Activated CD4-positive, alpha-beta T cell treated with anti-CD3 and anti-CD28 coated beads, Interleukin-2, Interleukin-6, amounts not matched to agents 100 ng/mL and 50 ng/mL, durations not matched to agents 16 hours and 8 hours (primary cell): ENCODE data around the gene PGAP3.

Source experiments
- DNase-seq: peaks from one replicate; pipeline ENCODE4 v3.0.0-alpha.2; 2020

PGAP3 gene

GRCh38 chr17:39659279-39660010 is 28.4 kb downstream of the PGAP3 start:
- DNase-seq: no peak

- no peak for DNase-seq
Observed at GRCh38 chr17:39658760-39659159, 29.1 kb downstream of the PGAP3 start.

GRCh38 chr17:39658346-39658745 is 29.5 kb downstream of the PGAP3 start:
- DNase-seq: no peak

DNA sequence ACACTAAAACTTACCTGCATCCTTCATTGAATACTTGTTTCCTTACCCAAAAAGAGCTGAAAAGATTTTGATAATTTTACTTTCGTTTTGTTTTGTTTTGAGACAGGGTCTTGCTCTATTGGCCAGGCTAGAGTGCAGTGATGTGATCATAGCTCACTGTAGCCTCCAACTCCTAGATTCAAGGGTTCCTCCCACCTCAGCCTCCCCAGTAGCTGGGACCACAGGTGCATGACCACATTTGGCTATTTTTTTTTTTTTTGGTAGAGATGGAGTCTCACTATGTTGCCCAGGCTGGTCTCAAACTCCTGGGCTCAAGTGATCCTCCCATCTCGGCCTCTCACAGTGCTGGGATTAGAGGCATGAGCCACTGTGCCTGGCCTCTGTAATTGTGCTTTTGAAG is 32.8 kb downstream of the PGAP3 start:
- no peak for DNase-seq

- DNase-seq: peak; percentile 88
Observed at GRCh38 chr17:39653662-39654331, 34.1 kb downstream of the PGAP3 start.

DNA sequence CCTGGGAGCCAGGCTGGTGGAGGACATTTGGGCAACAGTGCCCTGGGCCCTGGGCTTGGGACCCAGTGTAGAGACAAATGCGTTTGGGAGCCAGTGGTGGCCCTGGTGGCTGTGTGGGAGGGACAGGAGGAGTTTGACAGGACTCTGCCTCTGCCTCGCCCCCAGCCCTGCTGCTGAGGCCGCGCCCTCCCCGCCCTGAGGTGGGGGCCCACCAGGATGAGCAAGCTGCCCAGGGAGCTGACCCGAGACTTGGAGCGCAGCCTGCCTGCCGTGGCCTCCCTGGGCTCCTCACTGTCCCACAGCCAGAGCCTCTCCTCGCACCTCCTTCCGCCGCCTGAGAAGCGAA is 34.6 kb downstream of the PGAP3 start:
- DNase-seq: no peak

GRCh38 chr17:39652587-39653315 is 35.1 kb downstream of the PGAP3 start:
- no peak for DNase-seq

DNA sequence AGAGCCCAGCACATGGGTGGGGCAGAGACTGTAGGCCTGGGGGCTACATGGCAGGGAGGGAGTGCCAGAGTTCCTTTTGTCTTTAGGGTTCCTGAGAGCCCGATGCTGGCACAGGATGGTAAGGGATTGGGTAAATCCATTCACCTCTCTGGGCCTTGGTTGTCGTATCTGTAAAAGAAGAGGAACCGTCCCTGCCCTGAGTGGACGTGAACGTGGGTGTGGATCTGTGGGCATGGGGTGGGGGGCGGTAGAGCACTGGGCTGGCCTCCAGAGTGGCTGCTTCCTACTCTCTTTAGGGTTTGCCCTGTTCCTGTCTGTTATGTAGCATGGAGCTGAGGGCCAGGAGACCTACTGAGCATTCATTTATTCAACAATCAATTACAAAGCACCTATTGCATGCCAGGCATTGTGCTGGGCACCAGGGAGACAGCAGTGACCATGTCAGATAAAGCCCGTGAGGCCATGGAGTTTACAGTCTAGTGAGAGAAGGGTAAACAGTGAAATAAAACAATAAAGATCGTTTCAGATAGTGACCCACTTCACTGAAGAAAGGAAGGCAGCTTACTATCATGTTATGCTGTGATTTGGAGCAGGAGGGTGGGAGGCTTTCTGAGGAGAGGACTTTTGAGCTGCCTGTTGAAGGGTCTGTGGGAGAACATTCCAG is 35.8 kb downstream of the PGAP3 start:
- DNase-seq: no peak

GRCh38 chr17:39650121-39650579 is 37.7 kb downstream of the PGAP3 start:
- DNase-seq: no peak

DNA sequence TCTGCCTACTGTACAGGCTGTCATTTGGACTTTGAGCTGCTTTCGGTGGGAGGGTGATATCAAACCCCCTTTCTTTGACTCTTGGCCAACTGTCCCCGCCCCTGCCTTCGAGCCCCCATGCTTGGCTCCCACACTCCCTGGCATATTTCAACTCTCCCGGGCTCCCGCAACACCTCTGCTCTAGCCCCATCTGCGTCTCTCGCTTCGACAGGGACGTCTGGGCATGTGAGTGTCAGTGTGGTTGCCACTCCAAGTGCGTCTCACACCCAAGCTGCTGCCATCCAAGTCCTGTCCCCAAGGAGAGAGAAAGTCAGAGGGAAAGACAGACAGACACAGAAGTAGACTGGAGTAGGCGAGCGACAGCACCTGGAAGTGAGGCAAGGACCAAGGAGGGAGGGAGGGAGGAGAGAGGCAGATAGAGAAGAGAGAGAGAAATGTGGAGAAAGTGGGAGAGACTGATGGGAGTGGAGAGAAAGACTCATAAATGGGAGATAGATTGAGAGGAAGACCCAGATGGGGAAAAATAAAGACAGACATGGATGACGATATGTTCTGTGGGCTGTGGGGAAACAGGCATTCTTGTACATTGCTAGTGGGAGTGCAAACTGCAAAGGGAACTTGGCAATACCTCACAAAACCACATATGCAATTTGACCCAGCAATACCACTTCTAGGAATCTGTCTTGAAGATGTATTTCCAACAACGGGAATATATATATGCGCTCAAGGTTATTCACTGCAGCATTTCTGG is 39.1 kb downstream of the PGAP3 start:
- DNase-seq: no peak

DNA sequence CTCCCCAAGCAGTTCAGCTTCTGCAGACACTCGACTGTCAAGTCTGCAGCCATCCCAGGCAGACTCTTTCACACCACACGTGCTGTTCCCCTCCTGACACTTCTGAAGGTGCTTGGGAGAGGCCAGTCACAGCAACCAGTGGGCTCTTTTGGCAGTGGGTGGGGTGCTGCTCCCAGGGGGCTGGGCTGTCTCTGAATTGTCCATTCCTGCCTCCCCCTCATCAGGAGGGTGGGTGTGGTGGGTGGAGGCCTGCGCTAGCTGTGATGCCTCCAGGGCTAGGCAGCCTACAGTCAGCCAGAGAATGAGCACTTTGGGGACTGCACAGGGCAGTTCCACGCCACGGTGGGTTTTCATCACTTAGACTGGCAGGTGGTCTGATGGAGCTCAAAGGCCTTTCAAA is 40.6 kb downstream of the PGAP3 start:
- DNase-seq: no peak

GRCh38 chr17:39643271-39643670 is 44.6 kb downstream of the PGAP3 start:
- DNase-seq: no peak

DNA sequence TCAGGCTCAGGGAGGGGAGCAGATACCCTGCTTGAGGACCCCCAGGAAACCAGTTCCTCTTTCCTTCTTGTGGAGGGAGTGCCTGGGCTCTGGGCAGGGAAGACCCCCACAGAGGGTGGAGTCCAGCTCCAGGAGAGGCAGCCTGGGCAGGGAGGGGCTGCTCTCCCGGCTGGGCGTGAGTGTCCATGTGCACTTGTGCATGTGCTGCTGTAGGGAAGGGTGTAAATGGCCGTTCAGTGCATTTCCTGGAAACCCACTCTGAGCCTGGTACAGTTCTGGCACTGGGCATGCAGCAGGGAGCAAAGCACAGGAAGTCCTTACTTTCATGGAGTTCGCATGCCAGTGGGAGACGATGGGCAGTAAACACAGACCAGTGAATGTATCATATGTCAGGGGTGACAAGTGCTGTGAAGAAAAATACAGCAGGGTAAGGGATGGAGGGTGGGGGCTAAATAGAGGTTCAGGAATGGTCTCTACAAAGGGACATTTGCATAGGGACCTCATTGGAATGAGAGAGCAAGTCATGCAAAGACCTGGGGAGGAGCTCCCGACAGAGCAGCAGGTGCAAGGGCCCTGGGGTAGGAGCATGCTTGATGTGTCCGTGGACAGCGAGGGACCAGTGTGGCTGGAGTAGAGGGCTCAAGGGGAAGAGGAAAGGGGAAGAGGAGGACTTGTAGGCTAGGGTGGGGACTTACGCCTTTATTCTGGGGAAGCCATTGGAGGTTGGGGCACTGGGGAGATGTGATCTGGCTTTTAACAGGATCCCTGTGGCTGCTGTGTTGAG is 45.4 kb downstream of the PGAP3 start:
- no peak for DNase-seq

- no peak for DNase-seq
Observed at GRCh38 chr17:39641883-39642282, 46.0 kb downstream of the PGAP3 start.

DNA sequence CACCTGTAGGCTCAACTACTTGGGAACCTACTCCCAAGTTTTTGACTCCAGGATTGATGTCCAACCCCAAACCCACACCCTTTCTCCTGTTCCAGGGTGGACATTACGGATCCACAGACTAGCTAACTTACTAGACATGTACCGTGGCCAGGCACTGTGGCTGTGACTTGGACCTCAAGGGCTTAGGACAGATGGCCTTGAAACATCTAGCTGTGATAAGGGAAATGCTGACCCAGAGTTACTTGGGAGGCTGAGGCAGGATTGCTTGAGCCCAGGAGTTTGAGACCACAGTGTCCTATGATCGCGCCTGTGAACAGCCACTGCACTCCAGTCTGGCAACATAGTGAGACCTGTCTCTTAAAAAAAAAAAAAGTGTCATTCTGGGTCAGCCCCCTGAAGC is 46.8 kb downstream of the PGAP3 start:
- no peak for DNase-seq

DNA sequence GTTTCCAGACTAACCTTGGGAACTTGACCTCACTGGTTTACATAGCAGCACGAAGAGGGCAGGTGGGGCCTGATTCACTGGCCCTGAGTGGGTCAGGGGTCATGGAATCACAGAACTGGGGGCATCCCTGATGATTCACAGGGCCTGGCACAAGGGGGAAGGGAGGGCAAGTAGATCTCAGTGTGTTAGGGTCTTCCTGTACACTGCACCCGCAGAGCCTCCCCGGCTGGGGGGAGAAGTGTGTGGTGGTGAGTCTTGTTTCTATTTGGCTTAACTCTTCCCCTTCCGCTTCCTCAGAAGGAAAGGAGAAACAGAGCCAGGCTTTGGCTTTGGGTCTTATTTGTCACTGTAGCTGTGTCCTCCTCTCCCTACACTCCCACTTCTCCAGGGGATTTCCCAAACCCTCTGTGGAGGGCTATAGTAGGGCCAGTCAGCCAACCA is 47.2 kb downstream of the PGAP3 start:
- no peak for DNase-seq

GRCh38 chr17:39639566-39640458 is 48.0 kb downstream of the PGAP3 start:
- no peak for DNase-seq

DNA sequence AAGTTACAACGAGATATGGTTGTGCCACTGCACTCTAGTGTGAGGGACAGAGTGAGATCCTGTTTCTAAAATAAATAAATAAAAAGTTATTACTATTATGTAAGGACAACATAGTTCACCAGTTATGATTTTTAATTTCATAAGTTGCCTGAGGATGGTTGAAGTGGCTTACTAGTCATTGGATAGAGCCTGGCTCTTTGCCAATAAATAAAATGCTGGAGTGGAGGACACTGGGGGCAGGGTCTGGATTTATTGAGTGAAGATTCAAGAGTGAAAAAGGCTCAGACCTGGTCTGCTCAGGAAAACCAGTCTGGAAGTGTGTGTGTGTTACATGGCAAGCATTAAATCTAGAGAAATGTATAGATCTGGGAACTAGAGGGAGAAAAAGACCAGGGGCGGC is 48.8 kb downstream of the PGAP3 start:
- DNase-seq: no peak

DNA sequence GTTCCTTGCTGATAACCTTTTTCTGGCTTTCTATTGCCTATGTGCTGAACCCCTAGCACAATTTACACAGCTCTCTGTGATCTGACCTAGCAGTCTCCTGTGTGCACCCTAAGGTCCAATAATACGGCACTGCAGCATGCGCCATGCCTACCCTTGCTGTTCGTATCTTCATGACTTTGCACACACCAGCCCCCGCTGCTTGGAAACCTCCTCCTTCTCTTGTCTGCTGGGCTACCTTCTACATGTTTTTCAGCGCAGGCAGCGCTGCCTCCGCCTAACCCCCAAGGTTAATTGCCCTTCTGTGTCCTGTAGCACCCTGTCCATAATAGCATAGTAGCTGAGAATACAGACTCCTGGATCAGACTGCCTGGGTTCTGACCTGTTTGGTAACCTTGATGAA is 49.5 kb downstream of the PGAP3 start:
- DNase-seq: no peak

- peak; percentile 94 for DNase-seq
Observed at GRCh38 chr17:39636927-39637736, 50.7 kb downstream of the PGAP3 start, which contains the start of gene STARD3. TSS of gene STARD3 (plus strand) at chr17:39637144. CDS start at chr17:39653532, 16,388 bp downstream.
